Stromal cell of bone marrow (primary cell): ENCODE data around the gene AFF2.
A peak's percentile ranks its signal among the peaks of the same experiment; 100 is the strongest.

Source experiments
- DNase-seq: peaks from one replicate; pipeline ENCODE4 v3.0.0-alpha.2; 2012; ENCODE audit warnings: low read depth

AFF2 gene

GRCh38 chrX:148741441-148741840 lies 241.0 kb downstream of the AFF2 start:
- DNase-seq: no peak

GRCh38 chrX:148755111-148755510 lies 254.7 kb downstream of the AFF2 start:
- DNase-seq: no peak

GRCh38 chrX:148763896-148764295 lies 263.5 kb downstream of the AFF2 start:
- DNase-seq: no peak

- DNase-seq: no peak
Observed at GRCh38 chrX:148768296-148768695, 267.9 kb downstream of the AFF2 start.

GRCh38 chrX:148771440-148771839 lies 271.0 kb downstream of the AFF2 start:
- no peak for DNase-seq

GRCh38 chrX:148774276-148774675 lies 273.9 kb downstream of the AFF2 start:
- no peak for DNase-seq

GRCh38 chrX:148784137-148784536 lies 283.7 kb downstream of the AFF2 start:
- no peak for DNase-seq

GRCh38 chrX:148784856-148785255 lies 284.4 kb downstream of the AFF2 start:
- no peak for DNase-seq

- no peak for DNase-seq
Observed at GRCh38 chrX:148785256-148785655, 284.8 kb downstream of the AFF2 start.

- no peak for DNase-seq
Observed at GRCh38 chrX:148788449-148788848, 288.0 kb downstream of the AFF2 start.

GRCh38 chrX:148794350-148794749 lies 293.9 kb downstream of the AFF2 start:
- no peak for DNase-seq

GRCh38 chrX:148804579-148805355 lies 304.4 kb downstream of the AFF2 start:
- DNase-seq: peak; percentile 2

- DNase-seq: no peak
Observed at GRCh38 chrX:148806145-148806870, 305.9 kb downstream of the AFF2 start.

GRCh38 chrX:148808833-148809232 lies 308.4 kb downstream of the AFF2 start:
- no peak for DNase-seq

- no peak for DNase-seq
Observed at GRCh38 chrX:148811236-148811635, 310.8 kb downstream of the AFF2 start.

GRCh38 chrX:148813422-148813821 lies 313.0 kb downstream of the AFF2 start:
- DNase-seq: no peak

- DNase-seq: no peak
Observed at GRCh38 chrX:148813967-148814366, 313.6 kb downstream of the AFF2 start.

- no peak for DNase-seq
Observed at GRCh38 chrX:148815218-148815961, 315.0 kb downstream of the AFF2 start.

GRCh38 chrX:148823986-148824385 lies 323.6 kb downstream of the AFF2 start:
- no peak for DNase-seq

GRCh38 chrX:148825696-148826095 lies 325.3 kb downstream of the AFF2 start:
- no peak for DNase-seq

- no peak for DNase-seq
Observed at GRCh38 chrX:148836741-148837140, 336.3 kb downstream of the AFF2 start.

GRCh38 chrX:148850631-148851030 lies 350.2 kb downstream of the AFF2 start:
- DNase-seq: no peak

GRCh38 chrX:148854306-148854705 lies 353.9 kb downstream of the AFF2 start:
- no peak for DNase-seq
